HEK293 (cell line): Measurements from ENCODE around the gene TOR4A.
A peak's percentile ranks its signal among the peaks of the same experiment; 100 is the strongest.

Experiments
- CTCF ChIA-PET: fragments of 350-600 bp; formaldehyde crosslinking; extraction: SDS; loops from one replicate; lab custom pipeline; 2021; ENCODE audit warnings: antibody characterized with exemption; lab: Yijun Ruan, JAX
- POLR2A ChIA-PET: fragments of 300-600 bp; formaldehyde crosslinking; extraction: SDS; loops from one replicate; lab custom pipeline; 2020; ENCODE audit warnings: antibody characterized with exemption, inconsistent platforms; lab: Yijun Ruan, JAX
- H3K27ac ChIP-seq: fragments of 200-500 bp; sonication (Bioruptor generic); 2 replicates; pipeline ENCODE4 v1.5.1; 2014; ENCODE audit warnings: low read depth, low read length, control low read depth, inconsistent platforms; ENCODE audit errors: extremely low read depth
- H3K36me3 ChIP-seq, 2 experiments: fragments of 200-500 bp in 1 of 2; sonication (Bioruptor generic) in 1 of 2; 1 replicate in 1 of 2; 2 replicates in 1 of 2; pipeline ENCODE4 v1.5.1; 2014 to 2017; ENCODE audit warnings: inconsistent platforms in 2 of 2, low read length in 2 of 2; ENCODE audit not compliant: control insufficient read depth in 2 of 2, insufficient read depth in 1 of 2
- H3K4me1 ChIP-seq: fragments of 200-500 bp; sonication (Bioruptor generic); 2 replicates; pipeline ENCODE4 v1.5.1; 2014; ENCODE audit warnings: mild to moderate bottlenecking, low read length, inconsistent platforms; ENCODE audit not compliant: control insufficient read depth, insufficient read depth
- H3K4me3 ChIP-seq: 2 replicates; pipeline ENCODE4 v1.5.1; 2011; ENCODE audit warnings: low read depth, mild to moderate bottlenecking, control low read depth, low read length, moderate library complexity
- H3K9me3 ChIP-seq: fragments of 200-500 bp; sonication (Bioruptor generic); 2 replicates; pipeline ENCODE4 v1.5.1; 2014; ENCODE audit warnings: low read depth, low read length, inconsistent platforms; ENCODE audit not compliant: control insufficient read depth, insufficient read depth
- BCL11B ChIP-seq: fragments of 450-650 bp; formaldehyde crosslinking; IDR thresholded peaks from 2 replicates; pipeline ENCODE4 v1.5.1; 2016; ENCODE audit warnings: low read depth, missing biosample characterization, missing genetic modification characterization
- EGR2 ChIP-seq: fragments of 450-650 bp; formaldehyde crosslinking; IDR thresholded peaks from 2 replicates; pipeline ENCODE4 v1.5.1; 2016; ENCODE audit warnings: low read depth, missing biosample characterization, missing genetic modification characterization
- GLIS1 ChIP-seq: fragments of 450-650 bp; formaldehyde crosslinking; IDR thresholded peaks from 2 replicates; pipeline ENCODE4 v1.5.1; 2016; ENCODE audit warnings: missing biosample characterization, missing genetic modification characterization
- GLIS2 ChIP-seq: fragments of 450-650 bp; formaldehyde crosslinking; IDR thresholded peaks from 2 replicates; pipeline ENCODE4 v1.5.1; 2016; ENCODE audit warnings: missing biosample characterization, missing genetic modification characterization
- KLF10 ChIP-seq: fragments of 450-650 bp; IDR thresholded peaks from 2 replicates; pipeline ENCODE4 v1.5.1; 2018; ENCODE audit warnings: missing biosample characterization, mild to moderate bottlenecking, missing genetic modification characterization
- KLF9 ChIP-seq: fragments of 450-650 bp; formaldehyde crosslinking; IDR thresholded peaks from 2 replicates; pipeline ENCODE4 v1.5.1; 2016; ENCODE audit warnings: missing biosample characterization, missing genetic modification characterization, low read depth
- ZBTB7A ChIP-seq: fragments of 450-650 bp; formaldehyde crosslinking; IDR thresholded peaks from 2 replicates; pipeline ENCODE4 v1.5.1; 2016; ENCODE audit warnings: low read depth, missing biosample characterization, missing genetic modification characterization
- ZFHX2 ChIP-seq: fragments of 450-650 bp; formaldehyde crosslinking; conservative IDR thresholded peaks from 2 replicates; pipeline ENCODE4 v1.5.1; 2016; ENCODE audit warnings: missing biosample characterization, missing genetic modification characterization
- ZIC2 ChIP-seq: fragments of 450-650 bp; formaldehyde crosslinking; IDR thresholded peaks from 2 replicates; pipeline ENCODE4 v1.5.1; 2016; ENCODE audit warnings: missing biosample characterization, missing genetic modification characterization
- ZNF112 ChIP-seq: fragments of 450-650 bp; formaldehyde crosslinking; IDR thresholded peaks from 2 replicates; pipeline ENCODE4 v1.5.0; 2017; ENCODE audit warnings: missing biosample characterization, missing genetic modification characterization
- ZNF132 ChIP-seq: fragments of 450-650 bp; formaldehyde crosslinking; IDR thresholded peaks from 2 replicates; pipeline ENCODE4 v1.5.1; 2017; ENCODE audit warnings: missing biosample characterization, missing genetic modification characterization, borderline replicate concordance
- ZNF223 ChIP-seq: fragments of 450-650 bp; formaldehyde crosslinking; IDR thresholded peaks from 2 replicates; pipeline ENCODE4 v1.5.1; 2016; ENCODE audit warnings: missing biosample characterization, missing genetic modification characterization
- ZNF274 ChIP-seq, 2 experiments: fragments of 200-500 bp in 1 of 2; fragments of 450-650 bp in 1 of 2; sonication (Bioruptor generic) in 1 of 2; formaldehyde crosslinking in 1 of 2; IDR thresholded peaks; 2 replicates each; pipeline versions ENCODE4 v1.5.1 to v1.6.1; 2014 to 2016; ENCODE audit warnings: borderline replicate concordance in 1 of 2, inconsistent platforms in 1 of 2, low read length in 1 of 2, missing biosample characterization in 1 of 2, missing genetic modification characterization in 1 of 2
- ZNF394 ChIP-seq: fragments of 450-650 bp; formaldehyde crosslinking; IDR thresholded peaks from 2 replicates; pipeline ENCODE4 v1.5.1; 2016; ENCODE audit warnings: missing biosample characterization, missing genetic modification characterization, mild to moderate bottlenecking, moderate library complexity, borderline replicate concordance
- ZNF596 ChIP-seq: fragments of 450-650 bp; IDR thresholded peaks from 2 replicates; pipeline ENCODE4 v1.5.0; 2018; ENCODE audit warnings: missing biosample characterization, mild to moderate bottlenecking, missing genetic modification characterization, moderate library complexity
- TF ChIP-seq, protein P1 (sequence below): fragments of 450-650 bp; formaldehyde crosslinking; IDR thresholded peaks from 2 replicates; pipeline ENCODE4 v1.5.1; 2016; ENCODE audit warnings: missing biosample characterization, missing genetic modification characterization
- TF ChIP-seq, protein P2 (sequence below): fragments of 450-650 bp; formaldehyde crosslinking; IDR thresholded peaks from 2 replicates; pipeline ENCODE4 v1.5.1; 2016; ENCODE audit warnings: missing biosample characterization, missing genetic modification characterization
- TF ChIP-seq, protein P3 (sequence below): fragments of 450-650 bp; formaldehyde crosslinking; IDR thresholded peaks from 2 replicates; pipeline ENCODE4 v1.5.1; 2016; ENCODE audit warnings: missing biosample characterization, missing genetic modification characterization

Gene TOR4A

DNA sequence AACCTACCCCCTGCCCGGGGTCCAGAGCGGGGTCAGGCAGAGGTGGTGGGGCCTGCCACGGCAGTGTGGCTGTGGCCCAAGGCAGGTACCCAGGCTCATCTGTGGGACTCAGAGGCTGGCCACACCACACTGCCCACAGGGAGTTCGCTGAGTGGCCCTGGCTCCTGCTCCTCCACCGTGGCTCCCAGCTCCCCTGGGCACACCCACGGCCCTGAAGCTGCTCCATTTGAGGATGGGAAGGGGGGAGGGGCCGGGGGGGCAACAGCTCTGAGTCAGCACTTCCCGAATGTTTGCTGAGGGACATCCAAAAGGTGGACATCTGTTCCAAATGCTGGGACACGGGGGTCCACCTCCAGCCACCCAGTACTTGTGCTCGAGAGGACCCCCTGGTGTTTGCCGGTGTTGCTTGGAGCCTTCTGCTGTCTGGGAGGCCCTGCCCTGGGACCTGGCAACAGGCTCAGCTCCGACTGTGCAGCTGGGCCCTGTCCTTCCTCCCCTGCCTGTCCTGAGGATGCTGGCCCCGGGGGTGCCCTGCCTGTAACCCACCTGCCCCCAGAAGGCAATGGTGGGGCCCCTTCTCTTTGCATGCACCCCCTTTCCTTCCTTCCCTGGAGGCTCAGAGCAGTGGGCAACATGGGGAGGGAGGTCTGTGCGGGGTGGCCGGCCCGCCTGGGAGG, 27.0 kb downstream of the TOR4A start:
- POLR2A ChIA-PET = interaction anchor here (1.1 kb wide), 1 partner anchor 11 kb away, joined by 3 read pairs; no protein-coding TSS in a partner anchor
- Histone ChIP-seq H3K27ac (no peak overlapping the region), H3K4me1 (peaks cover 9% of the 10 kb centered on the region), H3K4me3 (no peak overlapping the region), H3K9me3 (no peaks in the 10 kb centered on the region), H3K36me3 (no peaks in the 10 kb centered on the region)
- TF ChIP-seq ZIC2 (tag by site-specific recombination) = peak; percentile 51
- peak; percentile 33; the same call in 1 of the 2 replicates for TF ChIP-seq KLF9 (tag by site-specific recombination)
- no peak for TF ChIP-seq ZNF596 (tag by site-specific recombination)
- TF ChIP-seq, protein P1, sequence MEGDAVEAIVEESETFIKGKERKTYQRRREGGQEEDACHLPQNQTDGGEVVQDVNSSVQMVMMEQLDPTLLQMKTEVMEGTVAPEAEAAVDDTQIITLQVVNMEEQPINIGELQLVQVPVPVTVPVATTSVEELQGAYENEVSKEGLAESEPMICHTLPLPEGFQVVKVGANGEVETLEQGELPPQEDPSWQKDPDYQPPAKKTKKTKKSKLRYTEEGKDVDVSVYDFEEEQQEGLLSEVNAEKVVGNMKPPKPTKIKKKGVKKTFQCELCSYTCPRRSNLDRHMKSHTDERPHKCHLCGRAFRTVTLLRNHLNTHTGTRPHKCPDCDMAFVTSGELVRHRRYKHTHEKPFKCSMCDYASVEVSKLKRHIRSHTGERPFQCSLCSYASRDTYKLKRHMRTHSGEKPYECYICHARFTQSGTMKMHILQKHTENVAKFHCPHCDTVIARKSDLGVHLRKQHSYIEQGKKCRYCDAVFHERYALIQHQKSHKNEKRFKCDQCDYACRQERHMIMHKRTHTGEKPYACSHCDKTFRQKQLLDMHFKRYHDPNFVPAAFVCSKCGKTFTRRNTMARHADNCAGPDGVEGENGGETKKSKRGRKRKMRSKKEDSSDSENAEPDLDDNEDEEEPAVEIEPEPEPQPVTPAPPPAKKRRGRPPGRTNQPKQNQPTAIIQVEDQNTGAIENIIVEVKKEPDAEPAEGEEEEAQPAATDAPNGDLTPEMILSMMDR (tag by site-specific recombination) = 0 out of 2 replicates have a peak, but pooled peaks have one; percentile 10
- TF ChIP-seq ZNF274 (IDR thresholded peaks at IDR 0.05; ENCODE audit: low read length) = no peak
- no peak for TF ChIP-seq ZNF274 (tag by site-specific recombination; IDR thresholded peaks at IDR 0.05; ENCODE audit: borderline replicate concordance)
- TF ChIP-seq, protein P2, sequence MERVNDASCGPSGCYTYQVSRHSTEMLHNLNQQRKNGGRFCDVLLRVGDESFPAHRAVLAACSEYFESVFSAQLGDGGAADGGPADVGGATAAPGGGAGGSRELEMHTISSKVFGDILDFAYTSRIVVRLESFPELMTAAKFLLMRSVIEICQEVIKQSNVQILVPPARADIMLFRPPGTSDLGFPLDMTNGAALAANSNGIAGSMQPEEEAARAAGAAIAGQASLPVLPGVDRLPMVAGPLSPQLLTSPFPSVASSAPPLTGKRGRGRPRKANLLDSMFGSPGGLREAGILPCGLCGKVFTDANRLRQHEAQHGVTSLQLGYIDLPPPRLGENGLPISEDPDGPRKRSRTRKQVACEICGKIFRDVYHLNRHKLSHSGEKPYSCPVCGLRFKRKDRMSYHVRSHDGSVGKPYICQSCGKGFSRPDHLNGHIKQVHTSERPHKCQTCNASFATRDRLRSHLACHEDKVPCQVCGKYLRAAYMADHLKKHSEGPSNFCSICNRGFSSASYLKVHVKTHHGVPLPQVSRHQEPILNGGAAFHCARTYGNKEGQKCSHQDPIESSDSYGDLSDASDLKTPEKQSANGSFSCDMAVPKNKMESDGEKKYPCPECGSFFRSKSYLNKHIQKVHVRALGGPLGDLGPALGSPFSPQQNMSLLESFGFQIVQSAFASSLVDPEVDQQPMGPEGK (tag by site-specific recombination) = peak; percentile 76
- TF ChIP-seq KLF10 (tag by site-specific recombination) = 0 out of 2 replicates have a peak, but pooled peaks have one; percentile 32
- peak; percentile 64; the same call in 1 of the 2 replicates for TF ChIP-seq GLIS2 (tag by site-specific recombination)
- TF ChIP-seq ZNF112 (tag by site-specific recombination) = no peak
- TF ChIP-seq ZNF132 = no peak
- TF ChIP-seq GLIS1 (tag by site-specific recombination) = peak; percentile 89
- TF ChIP-seq BCL11B = 0 out of 2 replicates have a peak, but pooled peaks have one; percentile 14
- peak; percentile 29; the same call in 1 of the 2 replicates for TF ChIP-seq ZNF394 (tag by site-specific recombination)
- TF ChIP-seq, protein P3, sequence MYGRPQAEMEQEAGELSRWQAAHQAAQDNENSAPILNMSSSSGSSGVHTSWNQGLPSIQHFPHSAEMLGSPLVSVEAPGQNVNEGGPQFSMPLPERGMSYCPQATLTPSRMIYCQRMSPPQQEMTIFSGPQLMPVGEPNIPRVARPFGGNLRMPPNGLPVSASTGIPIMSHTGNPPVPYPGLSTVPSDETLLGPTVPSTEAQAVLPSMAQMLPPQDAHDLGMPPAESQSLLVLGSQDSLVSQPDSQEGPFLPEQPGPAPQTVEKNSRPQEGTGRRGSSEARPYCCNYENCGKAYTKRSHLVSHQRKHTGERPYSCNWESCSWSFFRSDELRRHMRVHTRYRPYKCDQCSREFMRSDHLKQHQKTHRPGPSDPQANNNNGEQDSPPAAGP (tag by site-specific recombination) = peak; percentile 22; the same call in 1 of the 2 replicates
- TF ChIP-seq ZFHX2 (tag by site-specific recombination) = peak; percentile 54
- no peak for TF ChIP-seq ZNF223 (tag by site-specific recombination)
- TF ChIP-seq ZBTB7A (tag by site-specific recombination) = peak; percentile 26; the same call in 1 of the 2 replicates
- peak; percentile 18; the same call in 1 of the 2 replicates for TF ChIP-seq EGR2 (tag by site-specific recombination)
- CTCF ChIA-PET = interaction anchor here (0.7 to 3.5 kb wide), 4 partner anchors 18 to 118 kb away, joined by 3 to 15 read pairs (median 4); partner anchors contain the start of genes EXD3 and NOXA1
